Right lobe of liver (tissue), 6 donors: Measurements from ENCODE around the gene RIC8A. TPM values are rescaled to one million over a fixed set of nuclear protein-coding genes. Genes with fewer than 3 reads are reported as not detected.
A peak's percentile ranks its signal among the peaks of the same experiment; 100 is the strongest.

ENCODE experiments used
- ATAC-seq, 4 donors: fragments of 200-7000 bp; cut with Tn5 transposase; one replicate each; pipeline ENCODE4 v1.9.1; 2020; ENCODE audit warnings: mild to moderate bottlenecking in 4 of 4, moderate library complexity in 4 of 4
- DNase-seq, 3 donors: peaks; one replicate each; pipeline ENCODE4 v3.0.0-alpha.2; 2020
- H3K27ac ChIP-seq, 3 donors: fragments of 200-600 bp; one replicate each; pipeline ENCODE4 v1.8.0; 2022
- H3K27me3 ChIP-seq, 2 donors: fragments of 200-600 bp; one replicate each; pipeline ENCODE4 v1.8.0; 2022
- H3K36me3 ChIP-seq, 4 donors: fragments of 200-600 bp; sonication (generic) in 1 of 4; one replicate each; pipeline versions ENCODE4 v1.5.1 to v1.8.0; 2017 to 2022; ENCODE audit warnings: control low read depth in 1 of 4
- H3K4me1 ChIP-seq, 4 donors: fragments of 200-600 bp; sonication (generic) in 1 of 4; one replicate each; pipeline versions ENCODE4 v1.5.1 to v1.8.0; 2017 to 2022; ENCODE audit warnings: control low read depth in 1 of 4
- H3K4me3 ChIP-seq, 3 donors: fragments of 200-600 bp; one replicate each; pipeline ENCODE4 v1.8.0; 2022
- H3K9me3 ChIP-seq, 4 donors: fragments of 200-600 bp; sonication (generic) in 1 of 4; one replicate each; pipeline versions ENCODE4 v1.5.1 to v1.8.0; 2017 to 2022; ENCODE audit warnings: control low read depth in 1 of 4
- CTCF ChIP-seq, 4 donors: fragments of 200-600 bp in 3 of 4; fragments of 450-650 bp in 1 of 4; IDR thresholded peaks; one replicate each; pipeline versions ENCODE4 v1.5.1 to v1.8.0; 2016 to 2022; ENCODE audit warnings: antibody characterized with exemption in 4 of 4, mild to moderate bottlenecking in 2 of 4
- POLR2A ChIP-seq: fragments of 450-650 bp; IDR thresholded peaks from one replicate; pipeline ENCODE4 v1.6.1; 2017; ENCODE audit warnings: antibody characterized with exemption, mild to moderate bottlenecking
- WGBS: methylation state at CpG from one replicate; pipeline ENCODE4 v1.1.6; 2018; ENCODE audit warnings: low coverage, low lambda C conversion rate; ENCODE audit not compliant: insufficient coverage; ENCODE audit errors: missing lambda C conversion rate; 5-methylcytosine and 5-hydroxymethylcytosine counted together
- intact Hi-C, 2 donors: fragments of 100-400 bp; cut with DNase I; formaldehyde crosslinking; loops; one replicate each; pipeline versions ENCODE4 v1.11.2 to v1.14.1; 2022
- total RNA-seq, 6 experiments: library from RNA; depleted of rRNA in 2 of 6; stranded (reverse); fragments of >200 nt in 2 of 6; fragmentation: NEBNext Ultra II Directional in 3 of 6; extraction: Animal tissue kit (Norgen Biotek cat#: 25700) in 3 of 6; gene quantifications; one replicate each; pipeline versions ENCODE4 v1.1.0 to v1.2.4, GENCODE V29; 2016 to 2023
- donor health status: DM: no; HTN: yes; CAD: no.
- donor health status: DM: no; HTN: no; CAD: no.
- donor health status: DM: no; HTN: no; CAD: no.
- donor health status: DM: no; HTN: yes; CAD: no.
- donor health status: DM: no; HTN: yes; CAD: no.

RIC8A gene
- total RNA-seq, 6 experiments from 2014 or later: 29.7 to 54.0 (median 32.4) TPM

- WGBS: 50% methylated on average over 11 of the region's 15 CpGs
- Histone ChIP-seq H3K27me3 (no peaks in the 10 kb centered on the region), H3K36me3 (peaks cover 0 to 17% (median 4%) of the 10 kb centered on the region in 4 donors), H3K9me3 (no peaks in the 10 kb centered on the region), H3K4me3 (no peak overlapping the region), H3K4me1 (peaks cover 0 to 14% (median 8%) of the 10 kb centered on the region in 4 donors), H3K27ac (no peak overlapping the region)
- ATAC-seq: no peak
- no peak for DNase-seq
- TF ChIP-seq POLR2A (no peak), CTCF (IDR thresholded peaks at IDR 0.05) (no peak)
- intact Hi-C loops: loop anchor here in 1 of 2 donors (5.0 kb wide), 1 partner anchor 45 kb away; no protein-coding TSS in a partner anchor
These were observed 5.5 kb upstream of the RIC8A start for GRCh38 chr11:201966-202365.

GRCh38 chr11:202490-202889 is 5.0 kb upstream of the RIC8A start:
- DNase-seq (no peak), ATAC-seq (no peak)
- peaks cover 0 to 14% (median 8%) of the 10 kb centered on the region in 4 donors for H3K4me1 ChIP-seq
- TF ChIP-seq CTCF (IDR thresholded peaks at IDR 0.05): no peak
- H3K27me3 ChIP-seq: no peaks in the 10 kb centered on the region
- no peak overlapping the region for H3K27ac ChIP-seq
- H3K9me3 ChIP-seq: no peaks in the 10 kb centered on the region
- H3K4me3 ChIP-seq: no peak overlapping the region
- H3K36me3 ChIP-seq: peaks cover 0 to 17% (median 4%) of the 10 kb centered on the region in 4 donors
- intact Hi-C loops: loop anchor here in 1 of 2 donors (5.0 kb wide), 1 partner anchor 45 kb away; no protein-coding TSS in a partner anchor
- 75% methylated on average over 8 of the region's 8 CpGs for WGBS

- H3K27ac ChIP-seq: no peak overlapping the region
- intact Hi-C loops: loop anchor here in 1 of 2 donors (5.0 kb wide), 1 partner anchor 44 kb away; no protein-coding TSS in a partner anchor
- no peak for TF ChIP-seq POLR2A
- no peak for TF ChIP-seq CTCF (IDR thresholded peaks at IDR 0.05)
- H3K4me3 ChIP-seq: no peak overlapping the region
- peak in 1 of 3 donors; percentile 42 for DNase-seq
- H3K9me3 ChIP-seq: no peaks in the 10 kb centered on the region
- 87% methylated on average over 3 of the region's 7 CpGs for WGBS
- peaks cover 0 to 17% (median 4%) of the 10 kb centered on the region in 4 donors for H3K36me3 ChIP-seq
- peaks cover 0 to 14% (median 8%) of the 10 kb centered on the region in 4 donors for H3K4me1 ChIP-seq
- no peaks in the 10 kb centered on the region for H3K27me3 ChIP-seq
- ATAC-seq: no peak
These were observed 4.2 kb upstream of the RIC8A start for GRCh38 chr11:203056-203944.

GRCh38 chr11:203945-204586 is 3.4 kb upstream of the RIC8A start:
- Histone ChIP-seq H3K4me3 (no peak overlapping the region), H3K27me3 (no peaks in the 10 kb centered on the region), H3K9me3 (no peaks in the 10 kb centered on the region), H3K36me3 (peaks cover 0 to 17% (median 4%) of the 10 kb centered on the region in 4 donors), H3K4me1 (peaks cover 0 to 14% (median 8%) of the 10 kb centered on the region in 4 donors), H3K27ac (no peak overlapping the region)
- TF ChIP-seq POLR2A (no peak), CTCF (IDR thresholded peaks at IDR 0.05) (no peak)
- ATAC-seq: no peak
- WGBS: 79% methylated on average over 2 of the region's 4 CpGs
- DNase-seq: no peak
- intact Hi-C loops: loop anchor here in 1 of 2 donors (5.0 kb wide), 1 partner anchor 43 kb away; no protein-coding TSS in a partner anchor
